Lower lobe of right lung (tissue), 2 donors: Measurements from ENCODE around the gene SIGLEC14. TPM values are rescaled to one million over a fixed set of nuclear protein-coding genes. Genes with fewer than 3 reads are reported as not detected.

Source experiments
- ATAC-seq, 2 donors: fragments of 200-7000 bp; cut with Tn5 transposase; one replicate each; pipeline ENCODE4 v1.9.1; 2020 to 2022; ENCODE audit warnings: mild to moderate bottlenecking in 2 of 2, moderate library complexity in 2 of 2
- DNase-seq: peaks from one replicate; pipeline ENCODE4 v3.0.0-alpha.2; 2020
- H3K27ac ChIP-seq: fragments of 200-600 bp; one replicate; pipeline ENCODE4 v1.8.0; 2022
- H3K27me3 ChIP-seq: fragments of 200-600 bp; one replicate; pipeline ENCODE4 v1.8.0; 2022; ENCODE audit warnings: low read depth
- H3K36me3 ChIP-seq: fragments of 200-600 bp; one replicate; pipeline ENCODE4 v1.8.0; 2022; ENCODE audit warnings: mild to moderate bottlenecking
- H3K4me1 ChIP-seq: fragments of 200-600 bp; one replicate; pipeline ENCODE4 v1.8.0; 2022
- H3K4me3 ChIP-seq: fragments of 200-600 bp; one replicate; pipeline ENCODE4 v1.8.0; 2022; ENCODE audit warnings: mild to moderate bottlenecking
- H3K9me3 ChIP-seq: fragments of 200-600 bp; one replicate; pipeline ENCODE4 v1.8.0; 2022
- intact Hi-C: fragments of 100-400 bp; cut with DNase I; formaldehyde crosslinking; loops from one replicate; pipeline ENCODE4 v1.11.0; 2022
- microRNA-seq: library from miRNA; unstranded; fragments of <30 nt; microRNA quantifications from one replicate; pipeline ENCODE4 v1.2.0, GENCODE V29; 2020; ENCODE audit warnings: borderline number of aligned reads
- total RNA-seq: library from RNA; stranded (reverse); fragmentation: NEBNext Ultra II Directional; extraction: Animal tissue kit (Norgen Biotek cat#: 25700); gene quantifications from one replicate; pipeline ENCODE4 v1.2.1, GENCODE V29; 2021
- TF ChIP-seq, protein P1 (sequence below): fragments of 200-600 bp; IDR thresholded peaks from one replicate; pipeline ENCODE4 v1.8.0; 2022; ENCODE audit warnings: antibody characterized with exemption, mild to moderate bottlenecking
- donor health status: DM: no; HTN: yes; CAD: no; lungs with severe emphysema.

The SIGLEC14 gene
- total RNA-seq, 1 donor from 2014 or later = 20.3 TPM

DNA sequence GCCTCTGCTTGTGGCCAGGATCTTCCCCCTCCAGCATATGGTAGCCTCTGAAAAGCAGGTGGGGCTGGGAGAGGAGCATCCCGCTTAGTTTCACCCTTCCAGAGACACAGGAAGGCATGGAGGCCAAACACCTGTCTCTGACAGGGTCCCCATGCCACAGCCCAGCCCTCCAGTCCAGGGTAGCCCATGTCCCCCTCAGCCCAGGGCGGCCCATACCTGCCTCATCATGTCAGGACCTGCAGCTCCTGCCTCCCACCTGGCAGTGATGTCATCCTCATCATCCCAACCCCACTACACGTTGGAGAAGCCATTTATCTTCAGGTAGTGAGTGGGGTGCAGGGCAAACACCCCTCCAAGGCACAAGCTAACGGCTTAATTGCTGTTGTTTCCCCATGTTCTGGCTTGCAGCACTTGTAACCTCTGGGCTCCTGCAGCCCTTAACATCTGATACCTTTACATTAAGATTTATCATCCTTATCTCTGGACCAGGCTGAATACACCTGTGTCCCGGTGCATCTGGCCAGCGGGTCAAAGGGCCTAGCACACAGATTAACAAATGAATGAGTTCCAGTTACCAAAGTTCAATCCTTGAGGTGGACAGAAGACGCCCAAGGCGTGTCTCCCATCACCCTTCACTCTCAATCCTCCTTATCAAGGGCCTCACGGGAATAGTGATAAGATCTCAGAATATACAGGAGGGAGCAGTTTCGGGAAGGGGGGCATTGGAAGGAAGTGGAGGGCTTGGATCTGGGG, 53.3 kb downstream of the SIGLEC14 start:
- TF ChIP-seq, protein P1, sequence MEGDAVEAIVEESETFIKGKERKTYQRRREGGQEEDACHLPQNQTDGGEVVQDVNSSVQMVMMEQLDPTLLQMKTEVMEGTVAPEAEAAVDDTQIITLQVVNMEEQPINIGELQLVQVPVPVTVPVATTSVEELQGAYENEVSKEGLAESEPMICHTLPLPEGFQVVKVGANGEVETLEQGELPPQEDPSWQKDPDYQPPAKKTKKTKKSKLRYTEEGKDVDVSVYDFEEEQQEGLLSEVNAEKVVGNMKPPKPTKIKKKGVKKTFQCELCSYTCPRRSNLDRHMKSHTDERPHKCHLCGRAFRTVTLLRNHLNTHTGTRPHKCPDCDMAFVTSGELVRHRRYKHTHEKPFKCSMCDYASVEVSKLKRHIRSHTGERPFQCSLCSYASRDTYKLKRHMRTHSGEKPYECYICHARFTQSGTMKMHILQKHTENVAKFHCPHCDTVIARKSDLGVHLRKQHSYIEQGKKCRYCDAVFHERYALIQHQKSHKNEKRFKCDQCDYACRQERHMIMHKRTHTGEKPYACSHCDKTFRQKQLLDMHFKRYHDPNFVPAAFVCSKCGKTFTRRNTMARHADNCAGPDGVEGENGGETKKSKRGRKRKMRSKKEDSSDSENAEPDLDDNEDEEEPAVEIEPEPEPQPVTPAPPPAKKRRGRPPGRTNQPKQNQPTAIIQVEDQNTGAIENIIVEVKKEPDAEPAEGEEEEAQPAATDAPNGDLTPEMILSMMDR = no peak
- H3K27ac ChIP-seq = no peak overlapping the region
- intact Hi-C loops = no loop called here
- no peaks in the 10 kb centered on the region for H3K27me3 ChIP-seq
- ATAC-seq (no peak), DNase-seq (no peak)
- H3K9me3 ChIP-seq = no peaks in the 10 kb centered on the region
- H3K4me3 ChIP-seq = peak overlapping the region; percentile 79
- H3K4me1 ChIP-seq = peaks cover 16% of the 10 kb centered on the region
- H3K36me3 ChIP-seq = no peaks in the 10 kb centered on the region

Small RNA genes within 50 kb of the gene (microRNA-seq; reads per million reads assigned to microRNA genes)
- gene MIR125A = 5,316 reads per million, percentile 93 among the genes with 10 or more reads in this experiment
- gene MIR99B = 5,888 reads per million, percentile 93 among the genes with 10 or more reads in this experiment
- gene MIRLET7E = 1,858 reads per million, percentile 83 among the genes with 10 or more reads in this experiment

Other genes with a start within 250 kb of the SIGLEC14 start
- 17.4 TPM for gene SIGLEC10, start 229.2 kb downstream of the SIGLEC14 start, total RNA-seq
- 3.0 TPM for gene SIGLEC8, start 188.4 kb downstream of the SIGLEC14 start, total RNA-seq
- gene CEACAM18, start 168.3 kb downstream of the SIGLEC14 start, total RNA-seq = not detected
- gene SIGLEC12, start 145.0 kb downstream of the SIGLEC14 start, total RNA-seq = 5.9 TPM
- gene SIGLEC6, start 115.2 kb downstream of the SIGLEC14 start, total RNA-seq = 6.5 TPM
- 17.1 TPM for gene ZNF175, start 75.5 kb downstream of the SIGLEC14 start, total RNA-seq
- 3.1 TPM for gene SIGLEC5, start 16.4 kb downstream of the SIGLEC14 start, total RNA-seq
- gene SPACA6, start 46.5 kb upstream of the SIGLEC14 start, total RNA-seq = 19.8 TPM
- not detected for gene HAS1, start 77.2 kb upstream of the SIGLEC14 start, total RNA-seq
- 105 TPM for gene FPR1, start 105.1 kb upstream of the SIGLEC14 start, total RNA-seq
- gene FPR2, start 114.4 kb upstream of the SIGLEC14 start, total RNA-seq = 29.4 TPM
- 62.3 TPM for gene FPR3, start 148.3 kb upstream of the SIGLEC14 start, total RNA-seq
- gene ZNF577, start 241.1 kb upstream of the SIGLEC14 start, total RNA-seq = 10.7 TPM